T-helper 1 cell treated with Interleukin-12 subunit alpha and Interleukin-12 subunit beta and Interleukin-4 antibody, amounts not matched to agents 30 ng/mL and 1 ng/mL, for 36 hours (primary cell): ENCODE results near the gene HNRNPA1L2. TPM values are rescaled to one million over a fixed set of nuclear protein-coding genes. Genes with fewer than 3 reads are reported as not detected.
"Not testable (repeated sequence)": the region's sequence is repeated elsewhere in the genome, so short reads cannot be mapped to it uniquely, and the experiment has no call there.

Source experiments
- intact Hi-C: fragments of 100-400 bp; cut with micrococcal nuclease; formaldehyde crosslinking; loops from one replicate; pipeline ENCODE4 v1.15.1; 2024
- total RNA-seq: library from RNA; stranded (reverse); gene quantifications from 2 replicates; pipeline ENCODE4 v1.2.3, GENCODE V29; 2022

The HNRNPA1L2 gene
- total RNA-seq, 1 donor from 2014 or later, result 9.7 TPM

DNA sequence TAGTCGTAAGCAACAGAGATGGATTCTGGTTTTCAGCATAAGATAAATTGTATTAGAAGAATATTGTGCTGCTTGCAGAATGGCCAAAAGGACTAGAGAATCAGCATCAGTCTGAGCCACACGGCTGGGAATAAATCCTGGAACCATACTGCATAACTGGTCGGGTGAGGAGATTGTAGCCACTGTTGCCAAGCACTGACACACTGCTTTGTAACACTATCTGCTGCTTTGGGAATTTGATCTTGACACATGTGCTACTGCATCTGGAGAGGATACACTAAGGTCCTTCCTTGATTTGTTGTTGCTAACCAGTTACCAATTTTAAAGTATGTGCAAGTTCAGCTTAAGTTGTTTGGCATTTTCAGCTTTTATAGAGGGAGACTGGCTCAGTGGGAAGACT is 1.9 kb downstream of the HNRNPA1L2 start:
- intact Hi-C loops, result no loop called here

DNA sequence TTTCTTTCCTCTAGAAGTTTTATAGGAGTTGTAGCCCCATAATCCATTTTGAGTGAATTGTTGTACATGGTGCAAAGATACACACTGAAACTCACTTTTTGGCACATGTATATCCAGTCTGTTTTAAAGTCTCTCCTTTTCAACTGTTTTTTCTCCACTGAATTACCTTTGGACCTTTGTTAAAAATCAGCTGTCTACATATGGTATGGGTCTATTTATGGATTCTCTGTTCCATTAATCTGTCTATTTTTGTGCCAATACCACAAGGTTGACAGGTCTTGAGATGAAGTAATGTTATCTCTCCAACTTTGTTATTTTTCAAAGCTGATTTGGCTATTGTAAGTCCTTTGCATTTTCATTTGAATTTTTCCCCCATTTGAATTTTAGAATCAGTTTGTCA is 4.7 kb downstream of the HNRNPA1L2 start:
- intact Hi-C loops, result no loop called here

GRCh38 chr13:52650731-52651130 is 8.5 kb downstream of the HNRNPA1L2 start:
- intact Hi-C loops, result loop anchor here (5.0 kb wide), 1 partner anchor 157 kb away; no protein-coding TSS in a partner anchor

- intact Hi-C loops, result loop anchor here (1.0 to 5.0 kb wide), 10 partner anchors 13 to 1199 kb away; partner anchors contain the start of genes ALG11, CKAP2, INTS6 and VPS36
Measured at GRCh38 chr13:52651897-52652195, 9.6 kb downstream of the HNRNPA1L2 start.

DNA sequence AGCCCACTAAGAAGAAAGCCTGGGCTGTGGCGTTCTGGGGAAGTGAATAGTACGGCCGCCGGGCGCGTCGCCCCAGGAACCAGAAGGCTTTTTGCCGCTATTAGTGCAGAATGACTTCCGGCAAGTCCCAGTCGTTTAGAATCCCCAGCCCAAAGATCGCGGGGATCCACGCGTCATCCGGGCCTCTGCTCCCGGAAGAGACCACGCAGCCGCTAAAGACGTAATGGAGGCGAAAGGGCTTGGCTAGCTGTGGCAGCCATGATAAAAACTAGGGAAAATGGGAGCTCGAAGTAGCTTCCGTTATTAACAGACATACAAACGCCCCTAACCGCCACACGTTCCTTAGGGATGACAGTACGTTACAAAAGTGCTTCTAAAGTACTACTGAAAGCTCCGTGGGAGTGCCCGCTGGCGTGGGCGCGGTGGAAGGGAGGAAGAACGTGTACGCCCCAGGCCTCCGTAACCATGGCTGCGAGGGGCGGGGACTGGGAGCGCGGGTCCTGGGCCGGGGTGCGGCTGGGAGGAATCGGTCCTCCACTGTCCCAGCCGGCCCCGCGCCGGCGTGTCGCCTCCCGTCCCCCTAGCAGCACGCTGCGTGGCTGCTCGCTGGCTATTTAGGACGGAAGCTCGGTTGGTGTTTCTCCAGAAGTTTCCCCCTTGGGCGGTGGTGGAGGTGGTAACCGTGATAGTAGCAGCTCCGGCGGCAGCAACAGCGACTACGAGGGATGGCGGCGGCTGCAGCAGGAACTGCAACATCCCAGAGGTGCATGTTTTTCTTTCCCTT is 10.2 kb downstream of the HNRNPA1L2 start, which contains the start of gene SUGT1:
TSS of gene SUGT1 (plus strand) at position 641 of the 784 bp plus-strand sequence. CDS start at position 726, 85 bp downstream.
- intact Hi-C loops, result loop anchor here (1.0 to 5.0 kb wide), 10 partner anchors 13 to 1199 kb away; partner anchors contain the start of genes ALG11, CKAP2, INTS6 and VPS36

- intact Hi-C loops, result loop anchor here (1.0 to 5.0 kb wide), 10 partner anchors 12 to 1200 kb away; partner anchors contain the start of genes ALG11, CKAP2, INTS6 and VPS36
Measured at GRCh38 chr13:52652980-52653303, 10.7 kb downstream of the HNRNPA1L2 start.

- intact Hi-C loops, result no loop called here
Measured at GRCh38 chr13:52659340-52659739, 17.1 kb downstream of the HNRNPA1L2 start.

DNA sequence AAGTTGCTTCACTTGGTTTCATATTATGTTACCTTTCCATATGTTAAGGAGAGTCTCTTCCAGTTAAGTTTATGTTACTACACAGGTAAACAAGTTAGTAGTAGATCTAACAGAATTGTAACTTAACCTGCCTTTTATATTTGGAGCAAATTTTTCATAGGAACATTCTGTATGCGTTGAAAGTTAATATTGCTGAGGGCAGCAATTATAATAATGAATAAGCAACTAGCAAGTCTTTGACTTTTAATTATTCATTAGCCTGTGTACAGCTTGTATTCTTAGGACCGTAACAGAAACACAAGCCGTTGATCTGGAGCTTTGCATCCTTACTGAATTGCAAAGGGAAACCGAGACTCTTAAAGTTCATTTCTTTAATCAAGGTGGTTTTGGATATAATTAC is 22.0 kb downstream of the HNRNPA1L2 start:
- intact Hi-C loops, result no loop called here

DNA sequence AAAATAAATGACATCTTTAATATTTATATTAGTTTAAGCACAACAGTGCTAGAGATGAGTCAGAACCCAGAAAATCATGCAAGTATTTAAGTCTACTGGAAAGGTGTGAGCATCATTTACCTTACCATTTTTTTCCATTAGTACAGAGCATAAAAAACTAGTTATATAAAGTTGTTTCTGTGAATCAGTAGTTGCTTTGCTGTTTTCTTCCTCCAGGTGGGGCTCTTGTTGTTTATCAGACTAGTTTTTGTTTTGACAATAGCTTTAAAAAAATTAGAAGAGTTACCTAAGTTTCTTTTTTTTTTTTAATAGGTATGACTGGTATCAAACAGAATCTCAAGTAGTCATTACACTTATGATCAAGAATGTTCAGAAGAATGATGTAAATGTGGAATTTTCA is 23.1 kb downstream of the HNRNPA1L2 start:
- intact Hi-C loops, result loop anchor here (1.0 to 5.0 kb wide), 5 partner anchors 13 to 487 kb away; partner anchors contain the start of genes CNMD and SUGT1

- intact Hi-C loops, result loop anchor here (5.0 kb wide), 1 partner anchor 483 kb away; no protein-coding TSS in a partner anchor
Measured at GRCh38 chr13:52669677-52670076, 27.4 kb downstream of the HNRNPA1L2 start.

DNA sequence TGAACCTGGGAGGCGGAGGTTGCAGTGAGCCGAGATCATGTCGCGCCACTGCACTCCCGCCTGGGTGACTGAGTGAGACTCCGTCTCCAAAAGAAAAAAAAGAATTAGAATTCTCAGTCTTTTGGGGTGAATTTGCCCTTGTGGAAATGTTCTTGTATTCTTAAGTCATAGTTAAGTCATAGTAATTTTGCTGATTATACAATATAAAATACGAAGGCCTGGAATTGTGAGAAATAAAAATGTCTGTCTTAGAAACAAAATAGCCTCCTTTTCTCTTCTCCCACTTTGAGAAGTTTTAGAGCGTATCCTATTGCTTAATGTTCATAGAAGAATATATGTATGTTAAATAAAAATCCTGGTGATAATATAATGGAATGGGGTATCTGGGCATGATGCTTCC is 28.5 kb downstream of the HNRNPA1L2 start:
- intact Hi-C loops, result no loop called here

DNA sequence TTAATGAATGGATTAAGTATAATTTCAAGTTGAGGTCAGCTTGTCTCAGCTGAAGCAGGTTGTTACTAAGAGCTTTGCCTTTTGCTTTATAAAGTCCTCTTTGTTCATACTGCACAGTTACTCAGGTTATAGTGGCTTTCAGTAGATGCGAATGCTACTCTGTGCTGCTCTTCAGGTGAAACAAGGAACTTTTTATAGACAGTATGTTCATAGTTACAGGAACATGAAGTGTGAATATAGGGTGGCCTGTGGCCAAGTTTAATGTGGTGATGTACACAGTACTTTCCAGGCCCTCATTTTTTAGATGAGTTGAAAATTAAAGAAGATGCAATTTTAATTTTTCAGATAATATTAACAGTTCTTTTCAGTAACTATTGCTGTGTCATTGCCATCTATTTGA is 31.2 kb downstream of the HNRNPA1L2 start:
- intact Hi-C loops, result no loop called here

DNA sequence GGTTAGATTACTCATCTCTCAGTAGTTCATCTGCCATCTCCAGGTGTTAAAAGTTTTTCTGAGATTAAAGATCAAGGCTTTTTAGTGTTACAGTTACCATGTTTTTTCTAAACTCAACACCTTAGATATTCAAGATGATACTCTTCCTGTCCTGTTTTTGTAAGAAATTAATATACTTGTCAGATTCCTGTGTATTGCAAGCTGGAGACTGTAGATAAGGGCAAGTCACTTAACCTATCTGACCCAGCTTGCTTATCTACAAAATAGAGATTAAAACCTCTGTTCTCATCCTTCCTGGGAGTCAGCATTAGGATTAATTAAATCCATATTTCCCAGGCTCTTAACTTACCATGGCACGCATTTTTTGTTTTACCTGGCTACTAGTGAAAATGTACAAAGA is 35.6 kb downstream of the HNRNPA1L2 start:
- intact Hi-C loops, result no loop called here

DNA sequence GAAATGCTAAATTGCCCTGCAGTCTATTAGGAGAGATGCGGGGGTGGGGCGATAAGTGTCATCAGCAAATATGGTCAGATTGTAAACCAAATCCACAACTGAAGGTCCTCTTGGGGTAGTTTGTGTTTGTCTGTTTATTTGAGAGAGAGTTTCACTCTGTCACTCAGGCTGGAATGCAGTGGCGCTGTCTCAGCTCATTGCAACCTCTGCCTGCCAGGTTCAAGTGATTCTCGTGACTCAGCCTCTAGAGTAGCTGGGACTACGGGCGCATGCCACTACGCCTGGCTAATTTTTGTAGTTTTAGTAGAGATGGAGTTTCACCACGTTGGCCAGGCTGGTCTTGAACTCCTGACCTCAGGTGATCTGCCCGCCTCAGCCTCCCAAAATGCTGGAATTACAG is 43.6 kb downstream of the HNRNPA1L2 start:
- intact Hi-C loops, result not testable (repeated sequence)

DNA sequence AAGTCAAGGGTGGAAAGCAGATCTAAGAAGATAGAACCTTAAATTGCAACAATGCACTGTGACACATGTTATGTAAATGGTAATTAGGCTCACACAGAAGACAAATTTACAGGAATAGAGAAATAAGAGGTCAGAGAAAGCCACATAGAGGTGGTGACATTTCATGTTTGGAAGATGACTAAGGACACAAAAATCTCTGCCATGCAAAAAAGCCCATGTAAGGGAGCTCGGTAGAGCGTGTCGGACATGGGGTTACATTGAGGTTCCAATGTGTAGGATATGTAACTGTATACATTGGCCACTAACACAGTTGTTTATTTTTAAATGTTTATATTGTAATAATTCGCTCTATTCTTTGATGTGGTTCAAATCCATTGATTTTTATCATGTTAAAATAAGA is 44.1 kb downstream of the HNRNPA1L2 start:
- intact Hi-C loops, result no loop called here

Other genes with a start within 250 kb of the HNRNPA1L2 start
- gene THSD1, start 236.3 kb upstream of the HNRNPA1L2 start, total RNA-seq, result 0.22 and 0.49 TPM in 2 replicates
- gene VPS36, start 191.8 kb upstream of the HNRNPA1L2 start, total RNA-seq, result 50.4 and 51.9 TPM in 2 replicates
- 48.6 and 49.4 TPM in 2 replicates for gene CKAP2, start 187.0 kb upstream of the HNRNPA1L2 start, total RNA-seq
- 47.1 and 48.6 TPM in 2 replicates for gene SUGT1, start 10.4 kb downstream of the HNRNPA1L2 start, total RNA-seq
- gene CNMD, start 97.4 kb downstream of the HNRNPA1L2 start, total RNA-seq, result not detected in 2 replicates
- not detected in 2 replicates for gene PCDH8, start 206.2 kb downstream of the HNRNPA1L2 start, total RNA-seq